A549 (cell line): Measurements from ENCODE around the gene ZBTB44. TPM values are rescaled to one million over a fixed set of nuclear protein-coding genes. Genes with fewer than 3 reads are reported as not detected.

ENCODE experiments used
- ATAC-seq, 2 experiments: fragments of 200-7000 bp in 1 of 2; fragments of >200 bp in 1 of 2; cut with Nextera tagmentation in 1 of 2; cut with Tn5 transposase in 1 of 2; 3 replicates each; pipeline versions ENCODE4 v1.8.0 to v1.9.1; 2018 to 2020; ENCODE audit warnings: mild to moderate bottlenecking in 1 of 2, moderate library complexity in 1 of 2
- CTCF ChIA-PET: fragments of 300-600 bp; sonication (Branson Sonifier 250); formaldehyde crosslinking; extraction: SDS; loops from one replicate; lab custom pipeline; 2021; ENCODE audit warnings: antibody characterized with exemption, inconsistent platforms; lab: Yijun Ruan, JAX
- POLR2A ChIA-PET: fragments of 350-600 bp; formaldehyde crosslinking; extraction: SDS; loops from one replicate; lab custom pipeline; 2021; ENCODE audit warnings: antibody characterized with exemption, inconsistent platforms; lab: Yijun Ruan, JAX
- DNase-seq, 2 experiments: peaks; one replicate each; pipeline versions ENCODE4 v3.0.0 to v3.0.0-alpha.2; 2011 to 2016; ENCODE audit warnings: low read depth in 1 of 2, low spot score in 1 of 2
- FAIRE-seq: peaks from 2 replicates; lab custom pipeline; 2011; peaks lifted over from hg19 to GRCh38; lab: Jason Lieb, UNC
- H3K27ac ChIP-seq, 2 experiments: fragments of >200 bp; sonication (Bioruptor Twin); formaldehyde crosslinking; 3 replicates each; pipeline ENCODE4 v1.5.1; 2016 to 2017
- H3K4me1 ChIP-seq: fragments of >200 bp; sonication (Bioruptor Twin); formaldehyde crosslinking; 3 replicates; pipeline ENCODE4 v1.6.1; 2016
- H3K4me2 ChIP-seq: fragments of >200 bp; sonication (Bioruptor Twin); formaldehyde crosslinking; 3 replicates; pipeline ENCODE4 v1.6.1; 2016
- H3K4me3 ChIP-seq: fragments of >200 bp; sonication (Bioruptor Twin); formaldehyde crosslinking; 3 replicates; pipeline ENCODE4 v1.5.1; 2016
- H3K9me3 ChIP-seq: fragments of >200 bp; sonication (Bioruptor Twin); formaldehyde crosslinking; 3 replicates; pipeline ENCODE4 v1.6.1; 2016
- ATOH8 ChIP-seq: fragments of 250-450 bp; sonication (Bioruptor Pico); IDR thresholded peaks from 2 replicates; pipeline ENCODE4 v1.5.0; 2020; ENCODE audit warnings: low read depth, mild to moderate bottlenecking, moderate library complexity
- BHLHE40 ChIP-seq: IDR thresholded peaks from 2 replicates; pipeline ENCODE4 v1.6.1; 2012; ENCODE audit warnings: low read depth, low read length, inconsistent platforms
- CBX2 ChIP-seq: fragments of 200-600 bp; sonication (generic); IDR thresholded peaks from 2 replicates; pipeline ENCODE4 v1.6.1; 2016; ENCODE audit warnings: low read depth, mild to moderate bottlenecking, borderline replicate concordance
- CEBPB ChIP-seq, 2 experiments: fragments of >200 bp in 1 of 2; sonication (Bioruptor Twin) in 1 of 2; formaldehyde crosslinking in 1 of 2; IDR thresholded peaks; 2 replicates each; pipeline ENCODE4 v1.6.1; 2012 to 2016
- CHD2 ChIP-seq: fragments of 150-350 bp; IDR thresholded peaks from 2 replicates; pipeline ENCODE4 v1.6.1; 2014; ENCODE audit warnings: low read length; ENCODE audit not compliant: partially characterized antibody
- CHD4 ChIP-seq: fragments of 200-600 bp; sonication (generic); IDR thresholded peaks from 2 replicates; pipeline ENCODE4 v1.6.1; 2016; ENCODE audit warnings: antibody characterized with exemption, mild to moderate bottlenecking, borderline replicate concordance
- E2F6 ChIP-seq: IDR thresholded peaks from 2 replicates; pipeline ENCODE4 v1.6.1; 2012; ENCODE audit warnings: low read depth, borderline replicate concordance
- EHF ChIP-seq: fragments of 250-450 bp; sonication (Bioruptor Pico); IDR thresholded peaks from 2 replicates; pipeline ENCODE4 v1.5.0; 2020; ENCODE audit warnings: mild to moderate bottlenecking
- EHMT2 ChIP-seq: fragments of 200-600 bp; sonication (generic); IDR thresholded peaks from 2 replicates; pipeline ENCODE4 v1.6.1; 2016; ENCODE audit warnings: antibody characterized with exemption, low read depth, mild to moderate bottlenecking, moderate library complexity
- ESRRA ChIP-seq: fragments of 150-350 bp; IDR thresholded peaks from 2 replicates; pipeline ENCODE4 v1.6.1; 2014; ENCODE audit warnings: mild to moderate bottlenecking, low read length, borderline replicate concordance
- HDAC2 ChIP-seq: fragments of 200-600 bp; sonication (generic); IDR thresholded peaks from 2 replicates; pipeline ENCODE4 v1.6.1; 2016
- HES2 ChIP-seq: fragments of >200 bp; sonication (Bioruptor Twin); formaldehyde crosslinking; IDR thresholded peaks from 2 replicates; pipeline ENCODE4 v1.6.1; 2016
- HEYL ChIP-seq: fragments of 250-450 bp; sonication (Bioruptor Pico); IDR thresholded peaks from 2 replicates; pipeline ENCODE4 v1.8.0; 2021; ENCODE audit warnings: mild to moderate bottlenecking, moderate library complexity
- HMGXB4 ChIP-seq: fragments of 250-450 bp; sonication (Bioruptor Pico); IDR thresholded peaks from 2 replicates; pipeline ENCODE4 v1.5.0; 2021; ENCODE audit warnings: mild to moderate bottlenecking, moderate library complexity, borderline replicate concordance
- HOXB13 ChIP-seq: fragments of 250-450 bp; sonication (Bioruptor Pico); IDR thresholded peaks from 2 replicates; pipeline ENCODE4 v1.5.0; 2020; ENCODE audit warnings: low read depth, mild to moderate bottlenecking, moderate library complexity
- JUN ChIP-seq, 2 experiments: fragments of >200 bp; sonication (Bioruptor Twin); formaldehyde crosslinking; IDR thresholded peaks; 2 replicates in 1 of 2; 3 replicates in 1 of 2; pipeline ENCODE4 v1.6.1; 2016 to 2017
- JUNB ChIP-seq: fragments of >200 bp; sonication (Bioruptor Twin); formaldehyde crosslinking; IDR thresholded peaks from 2 replicates; pipeline ENCODE4 v1.6.1; 2016
- NR3C1 ChIP-seq: fragments of >200 bp; sonication (Bioruptor Twin); formaldehyde crosslinking; IDR thresholded peaks from 3 replicates; pipeline ENCODE4 v1.6.1; 2017
- PHF8 ChIP-seq: fragments of 200-600 bp; sonication (generic); IDR thresholded peaks from 2 replicates; pipeline ENCODE4 v1.6.1; 2016; ENCODE audit warnings: low read depth, mild to moderate bottlenecking, antibody characterized with exemption, moderate library complexity, borderline replicate concordance
- POLR2A ChIP-seq: IDR thresholded peaks from 2 replicates; pipeline ENCODE4 v1.6.1; 2012; ENCODE audit warnings: mild to moderate bottlenecking, low read length
- REST ChIP-seq: fragments of 200-600 bp; sonication (generic); IDR thresholded peaks from 2 replicates; pipeline ENCODE4 v1.6.1; 2016; ENCODE audit warnings: antibody characterized with exemption, mild to moderate bottlenecking, moderate library complexity
- RFX5 ChIP-seq: fragments of 450-650 bp; IDR thresholded peaks from 2 replicates; pipeline ENCODE4 v1.7.1; 2014; ENCODE audit warnings: antibody characterized with exemption, mild to moderate bottlenecking, moderate library complexity
- SREBF2 ChIP-seq: fragments of 450-650 bp; IDR thresholded peaks from 2 replicates; pipeline ENCODE4 v1.6.1; 2014; ENCODE audit warnings: mild to moderate bottlenecking, moderate library complexity
- ZNF302 ChIP-seq: fragments of 250-450 bp; sonication (Bioruptor Pico); IDR thresholded peaks from 2 replicates; pipeline ENCODE4 v1.9.0; 2021; ENCODE audit warnings: inconsistent platforms, mild to moderate bottlenecking, moderate library complexity
- WGBS: methylation state at CpG from one replicate; pipeline ENCODE4 v1.1.6; 2017; ENCODE audit errors: missing lambda C conversion rate; 5-methylcytosine and 5-hydroxymethylcytosine counted together
- polyA minus RNA-seq: library from RNA; depleted of rRNA, polyadenylated mRNA; stranded (reverse); fragments of >200 nt; gene quantifications from 2 replicates; pipeline ENCODE4 v1.2.3, GENCODE V29; 2011; rRNA and poly(A)+ RNA removed
- polyA plus RNA-seq, 4 experiments: library from polyadenylated mRNA; depleted of rRNA in 3 of 4; stranded (reverse); fragments of >200 nt; fragmentation: RNase III in 1 of 4; extraction: RNeasy Plus Mini Kit Qiagen cat#74134 plus additional on column Dnase treatment in 1 of 4; gene quantifications; 2 replicates in 3 of 4; 3 replicates in 1 of 4; pipeline ENCODE4 v1.2.3, GENCODE V29; 2011 to 2017

ZBTB44 gene
- 16.1 and 21.0 TPM in 2 replicates for polyA plus RNA-seq (2011; rRNA removed)
- polyA plus RNA-seq (2012; cell fraction: cytosol; rRNA removed), result 4.5 and 5.2 TPM in 2 replicates
- polyA plus RNA-seq (2012; cell fraction: nucleus; rRNA removed), result 2.7 and 4.5 TPM in 2 replicates
- polyA plus RNA-seq (2017; fragmentation: RNase III; extraction: RNeasy Plus Mini Kit Qiagen cat#74134 plus additional on column Dnase treatment), result 6.7 to 8.3 TPM (median 8.0 TPM) in 3 replicates
- 42.7 and 43.3 TPM in 2 replicates for polyA minus RNA-seq

- peak; percentile 63 to 87 for DNase-seq
- Histone ChIP-seq H3K4me3 (peak within 1 kb of the TSS; percentile 94), H3K4me1 (peaks cover 34% of the 10 kb centered on the region), H3K9me3 (no peaks in the 10 kb centered on the region), H3K4me2 (peak within 1 kb of the TSS; percentile 85), H3K27ac (peak within 1 kb of the TSS; percentile 98 to 99)
- no peak for FAIRE-seq
- ChIA-PET CTCF (no interaction called here), POLR2A (no interaction called here)
- WGBS, result 14% methylated on average over 13 of the region's 42 CpGs
- TF ChIP-seq POLR2A (peak; percentile 42; the same call in 1 of the 2 replicates), PHF8 (peak; percentile 28; the same call in 1 of the 2 replicates), JUN (IDR thresholded peaks at IDR 0.05) (peak in 1 of 2 experiments; percentile 63; a peak in 1 of 5 replicates), EHMT2 (no peak), CEBPB (IDR thresholded peaks at IDR 0.05) (peak; percentile 86 to 92)
- ATAC-seq, result peak; percentile 82 to 91
These were observed at the start of gene ZBTB44 for GRCh38 chr11:130314750-130315285. ZBTB44 (minus strand) TSS chr11:130314917; CDS start chr11:130261873, 53,044 bp downstream.

- Histone ChIP-seq H3K27ac (no peak overlapping the region), H3K4me3 (no peak overlapping the region), H3K4me1 (no peaks in the 10 kb centered on the region), H3K4me2 (no peak overlapping the region), H3K9me3 (peaks cover 6% of the 10 kb centered on the region; the same call in 1 of the 3 replicates)
- FAIRE-seq (no peak), DNase-seq (no peak), ATAC-seq (no peak)
- ChIA-PET CTCF (no interaction called here), POLR2A (no interaction called here)
- TF ChIP-seq RFX5, result no peak
- no peak for TF ChIP-seq CHD4
- no peak for TF ChIP-seq BHLHE40
- TF ChIP-seq HMGXB4 (CRISPR knock-in tag), result no peak
- no peak for TF ChIP-seq REST
- TF ChIP-seq ESRRA, result no peak
- no peak for TF ChIP-seq CBX2
- no peak for TF ChIP-seq HES2
These were observed 44.7 kb upstream of the ZBTB44 start for GRCh38 chr11:130359419-130359818.

GRCh38 chr11:130358398-130358797 lies 43.7 kb upstream of the ZBTB44 start:
- ChIA-PET CTCF (interaction anchor here (0.8 kb wide), 1 partner anchor 13 kb away, joined by 3 read pairs; no protein-coding TSS in a partner anchor), POLR2A (no interaction called here)
- FAIRE-seq, result no peak
- no peak for ATAC-seq
- H3K9me3 ChIP-seq, result peaks cover 6% of the 10 kb centered on the region; the same call in 1 of the 3 replicates
- no peak overlapping the region for H3K4me2 ChIP-seq
- no peak overlapping the region for H3K4me3 ChIP-seq
- H3K27ac ChIP-seq, result no peak overlapping the region
- DNase-seq, result no peak
- H3K4me1 ChIP-seq, result no peaks in the 10 kb centered on the region
- TF ChIP-seq ZNF302 (no peak), E2F6 (no peak), NR3C1 (no peak), SREBF2 (no peak), HMGXB4 (CRISPR knock-in tag) (no peak), RFX5 (no peak), CHD2 (no peak), EHF (CRISPR knock-in tag) (no peak), ATOH8 (CRISPR knock-in tag) (no peak), HDAC2 (no peak), PHF8 (no peak), HEYL (no peak), JUNB (no peak), ESRRA (no peak), HOXB13 (CRISPR knock-in tag) (no peak)
